ENCODE data around the gene TRA2B.

Gene TRA2B

DNA sequence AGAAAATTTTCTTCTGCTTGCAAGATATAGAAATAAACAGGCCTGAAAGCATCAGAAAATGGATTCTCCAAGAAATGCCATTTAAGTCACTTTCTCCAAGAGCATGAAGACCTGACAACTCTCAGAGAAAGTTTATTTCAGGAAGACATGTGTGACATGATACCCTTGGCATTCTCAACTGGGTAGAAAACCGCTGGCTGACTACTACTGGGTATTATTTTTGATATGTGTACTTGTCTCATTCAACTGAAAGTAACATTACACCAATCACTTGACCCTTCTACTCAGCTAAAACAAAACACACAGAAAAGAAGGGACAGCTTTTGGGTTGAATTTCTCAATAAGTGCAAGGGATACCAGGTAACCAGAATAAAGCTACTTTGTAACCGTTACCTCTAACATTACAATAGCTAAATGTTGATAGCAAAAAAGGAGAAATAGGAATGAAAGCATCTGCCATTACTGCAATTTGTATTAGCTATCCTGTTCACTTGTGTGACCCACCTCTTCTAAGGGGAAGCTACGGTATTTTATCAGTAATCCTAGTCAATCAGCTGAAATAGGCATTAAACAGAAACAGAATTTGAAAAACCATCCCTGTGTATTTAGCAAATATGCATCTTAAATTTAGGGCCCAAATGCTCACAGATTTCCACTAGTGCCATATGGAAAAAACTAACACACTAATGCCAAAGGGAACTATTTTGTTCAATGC, 7.3 kb downstream of the TRA2B start:
- H3K4me3 ChIP-seq (ENCODE audit: low read depth, low read length), result no peak overlapping the region
- in situ Hi-C loops (cut with HindIII; ENCODE audit: low sequenced_read_pairs), result no loop called here
- no peak for DNase-seq (ENCODE audit: low read depth)
- TF ChIP-seq, protein P1, sequence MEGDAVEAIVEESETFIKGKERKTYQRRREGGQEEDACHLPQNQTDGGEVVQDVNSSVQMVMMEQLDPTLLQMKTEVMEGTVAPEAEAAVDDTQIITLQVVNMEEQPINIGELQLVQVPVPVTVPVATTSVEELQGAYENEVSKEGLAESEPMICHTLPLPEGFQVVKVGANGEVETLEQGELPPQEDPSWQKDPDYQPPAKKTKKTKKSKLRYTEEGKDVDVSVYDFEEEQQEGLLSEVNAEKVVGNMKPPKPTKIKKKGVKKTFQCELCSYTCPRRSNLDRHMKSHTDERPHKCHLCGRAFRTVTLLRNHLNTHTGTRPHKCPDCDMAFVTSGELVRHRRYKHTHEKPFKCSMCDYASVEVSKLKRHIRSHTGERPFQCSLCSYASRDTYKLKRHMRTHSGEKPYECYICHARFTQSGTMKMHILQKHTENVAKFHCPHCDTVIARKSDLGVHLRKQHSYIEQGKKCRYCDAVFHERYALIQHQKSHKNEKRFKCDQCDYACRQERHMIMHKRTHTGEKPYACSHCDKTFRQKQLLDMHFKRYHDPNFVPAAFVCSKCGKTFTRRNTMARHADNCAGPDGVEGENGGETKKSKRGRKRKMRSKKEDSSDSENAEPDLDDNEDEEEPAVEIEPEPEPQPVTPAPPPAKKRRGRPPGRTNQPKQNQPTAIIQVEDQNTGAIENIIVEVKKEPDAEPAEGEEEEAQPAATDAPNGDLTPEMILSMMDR (IDR thresholded peaks at IDR 0.05; ENCODE audit: low read depth, low read length, missing control alignments), result no peak

DNA sequence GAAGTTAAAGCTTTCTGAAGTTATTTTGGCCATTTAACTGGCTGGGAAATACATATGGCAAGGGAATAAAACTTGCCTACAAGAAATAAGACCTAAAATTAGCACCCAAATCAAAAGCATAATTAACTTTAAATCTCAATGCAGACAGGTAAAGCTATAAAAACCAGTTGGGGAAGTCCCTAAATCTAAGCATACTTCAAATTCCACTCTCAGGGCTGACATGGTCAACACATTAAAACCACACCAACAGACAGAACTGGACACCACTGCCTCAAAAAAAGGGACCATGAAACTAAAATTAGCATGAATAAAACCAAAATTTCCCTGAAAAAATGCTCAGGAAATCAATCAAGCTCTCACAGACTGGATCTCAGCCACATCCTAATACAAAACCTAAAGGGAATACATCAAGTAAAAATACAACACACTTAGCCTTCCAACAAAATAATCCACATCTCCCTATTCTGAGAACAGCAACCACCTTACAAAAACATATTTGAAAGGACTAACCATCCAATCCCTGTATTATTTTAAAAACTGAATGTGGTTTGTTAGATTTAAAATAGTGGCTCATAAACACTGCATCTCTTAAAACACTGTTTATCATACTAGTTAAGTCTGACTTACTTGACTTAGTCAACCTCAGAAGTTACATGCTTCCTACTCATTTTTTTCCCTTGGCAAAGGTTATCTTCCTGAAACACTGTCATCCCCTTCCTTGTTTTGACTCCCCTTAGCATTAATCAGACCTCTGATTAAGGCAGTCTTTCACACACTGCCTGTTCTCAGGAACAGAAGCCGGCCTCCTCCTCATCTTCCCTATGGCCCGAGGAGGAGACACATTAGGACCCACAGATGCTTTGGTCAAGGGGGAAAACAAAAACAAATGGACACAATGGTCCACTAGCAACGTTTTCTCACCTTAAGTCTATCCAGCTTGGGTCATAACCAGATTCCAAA, 8.3 kb downstream of the TRA2B start:
- no peak for DNase-seq (ENCODE audit: low read depth)
- in situ Hi-C loops (cut with HindIII; ENCODE audit: low sequenced_read_pairs), result no loop called here
- TF ChIP-seq, protein P1 (IDR thresholded peaks at IDR 0.05; ENCODE audit: low read depth, low read length, missing control alignments), result no peak
- no peak overlapping the region for H3K4me3 ChIP-seq (ENCODE audit: low read depth, low read length)

DNA sequence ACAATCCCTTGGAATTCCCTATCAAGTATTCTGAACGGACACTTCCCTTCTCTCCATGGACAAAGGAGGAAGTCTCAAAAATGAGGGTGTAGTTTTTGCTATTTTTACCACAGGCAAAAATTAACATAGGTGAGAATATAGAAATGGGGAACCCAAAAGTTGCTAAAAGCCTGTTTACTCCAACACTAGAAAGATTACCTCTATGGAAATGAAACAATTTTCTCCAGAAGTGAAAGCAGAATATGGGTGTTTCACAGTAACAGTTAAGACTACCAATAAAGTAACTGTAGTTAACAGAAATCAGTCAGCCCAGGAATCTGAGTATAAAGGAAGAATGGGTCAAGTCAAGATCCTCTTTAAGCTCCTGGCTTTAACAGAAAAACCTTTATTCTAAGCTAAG, 9.3 kb downstream of the TRA2B start:
- TF ChIP-seq, protein P1 (IDR thresholded peaks at IDR 0.05; ENCODE audit: low read depth, low read length, missing control alignments), result no peak
- H3K4me3 ChIP-seq (ENCODE audit: low read depth, low read length), result no peak overlapping the region
- DNase-seq (ENCODE audit: low read depth), result no peak
- in situ Hi-C loops (cut with HindIII; ENCODE audit: low sequenced_read_pairs), result no loop called here

DNA sequence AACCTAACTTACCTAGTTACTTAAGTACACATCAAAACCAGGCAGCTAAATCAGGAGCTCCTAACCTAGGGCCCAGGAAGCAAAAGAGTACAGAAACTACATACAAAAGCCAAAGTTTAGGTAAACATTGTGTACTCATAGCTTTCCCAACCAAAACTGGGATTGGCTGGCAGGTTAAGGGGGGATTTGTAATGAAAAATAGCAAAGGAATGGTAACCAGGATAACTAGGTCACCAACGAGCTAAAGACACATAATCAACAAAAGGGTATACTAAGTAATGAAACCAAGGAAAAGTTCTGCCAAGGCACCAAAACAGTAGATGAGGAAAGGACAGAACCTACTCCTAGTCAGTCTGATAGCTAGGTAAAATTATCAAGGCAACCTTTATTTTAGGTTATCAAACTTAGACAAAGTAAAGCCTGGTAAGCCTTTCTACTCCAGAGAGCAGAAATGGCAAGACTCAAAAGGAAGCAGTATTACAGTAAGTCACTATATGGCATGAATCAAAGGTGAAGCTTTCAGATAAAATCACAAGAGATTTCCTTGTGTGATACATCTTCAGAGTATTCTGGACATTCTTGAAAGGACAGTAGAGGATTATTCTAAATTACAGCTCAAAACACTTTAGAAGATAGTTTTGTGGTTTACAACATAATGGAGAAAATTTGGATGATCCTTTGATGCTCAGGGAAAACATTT, 10.2 kb downstream of the TRA2B start:
- TF ChIP-seq, protein P1 (IDR thresholded peaks at IDR 0.05; ENCODE audit: low read depth, low read length, missing control alignments), result no peak
- no peak for DNase-seq (ENCODE audit: low read depth)
- in situ Hi-C loops (cut with HindIII; ENCODE audit: low sequenced_read_pairs), result no loop called here
- H3K4me3 ChIP-seq (ENCODE audit: low read depth, low read length), result no peak overlapping the region

DNA sequence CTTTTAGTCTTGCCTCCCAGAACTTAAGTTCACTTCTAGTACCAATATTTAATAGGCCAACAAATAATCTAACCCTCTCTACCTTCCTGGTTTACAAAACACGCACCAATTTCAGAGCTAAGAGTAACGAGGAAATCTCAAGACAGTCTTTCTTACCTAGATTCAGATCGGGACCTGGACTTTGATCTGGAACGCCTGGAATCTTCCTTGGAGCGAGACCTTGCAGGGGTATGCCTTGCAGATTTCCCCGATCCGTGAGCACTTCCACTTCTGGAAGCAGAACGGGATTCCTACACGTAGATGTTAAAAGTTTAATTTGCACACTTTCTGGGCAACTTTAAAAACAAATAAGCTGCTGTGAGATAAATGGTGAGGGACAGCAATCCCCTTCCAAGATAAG, 11.4 kb downstream of the TRA2B start:
- in situ Hi-C loops (cut with HindIII; ENCODE audit: low sequenced_read_pairs), result no loop called here
- TF ChIP-seq, protein P1 (IDR thresholded peaks at IDR 0.05; ENCODE audit: low read depth, low read length, missing control alignments), result no peak
- no peak overlapping the region for H3K4me3 ChIP-seq (ENCODE audit: low read depth, low read length)
- no peak for DNase-seq (ENCODE audit: low read depth)

DNA sequence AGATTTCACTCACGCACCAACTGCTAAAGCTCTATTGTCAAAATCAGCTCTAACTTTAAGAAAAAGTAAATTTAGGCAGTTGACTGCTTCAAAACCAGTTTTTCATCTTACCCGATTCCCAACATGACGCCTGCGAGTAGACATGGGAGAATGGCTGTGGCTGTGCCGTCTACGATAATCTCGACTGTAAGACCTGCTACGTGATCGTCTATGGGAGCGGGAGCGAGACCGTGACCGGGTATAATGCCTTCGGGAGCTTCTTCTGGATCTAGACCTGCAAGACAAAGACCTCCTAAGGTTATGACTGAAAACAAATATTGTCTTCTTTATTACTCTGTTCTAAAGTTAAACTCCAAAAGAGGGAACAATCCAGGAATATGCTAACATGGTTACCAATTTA, 12.5 kb downstream of the TRA2B start:
- in situ Hi-C loops (cut with HindIII; ENCODE audit: low sequenced_read_pairs), result no loop called here
- no peak overlapping the region for H3K4me3 ChIP-seq (ENCODE audit: low read depth, low read length)

More for the DNA sequence above, 12.5 kb downstream of the TRA2B start:
- TF ChIP-seq, protein P1 (IDR thresholded peaks at IDR 0.05; ENCODE audit: low read depth, low read length, missing control alignments), result no peak
- no peak for DNase-seq (ENCODE audit: low read depth)
